Activated CD4-positive, alpha-beta T cell treated with anti-CD3 and anti-CD28 coated beads, Interleukin-2, amount 50 U/mL, for 4 hours (primary cell): ENCODE measurements around the gene LNPEP.

Source experiments
- DNase-seq, 2 experiments: peaks; one replicate each; pipeline ENCODE4 v3.0.0-alpha.2; 2020

Gene LNPEP

GRCh38 chr5:97004423-97005060, 68.7 kb downstream of the LNPEP start:
- no peak for DNase-seq

DNA sequence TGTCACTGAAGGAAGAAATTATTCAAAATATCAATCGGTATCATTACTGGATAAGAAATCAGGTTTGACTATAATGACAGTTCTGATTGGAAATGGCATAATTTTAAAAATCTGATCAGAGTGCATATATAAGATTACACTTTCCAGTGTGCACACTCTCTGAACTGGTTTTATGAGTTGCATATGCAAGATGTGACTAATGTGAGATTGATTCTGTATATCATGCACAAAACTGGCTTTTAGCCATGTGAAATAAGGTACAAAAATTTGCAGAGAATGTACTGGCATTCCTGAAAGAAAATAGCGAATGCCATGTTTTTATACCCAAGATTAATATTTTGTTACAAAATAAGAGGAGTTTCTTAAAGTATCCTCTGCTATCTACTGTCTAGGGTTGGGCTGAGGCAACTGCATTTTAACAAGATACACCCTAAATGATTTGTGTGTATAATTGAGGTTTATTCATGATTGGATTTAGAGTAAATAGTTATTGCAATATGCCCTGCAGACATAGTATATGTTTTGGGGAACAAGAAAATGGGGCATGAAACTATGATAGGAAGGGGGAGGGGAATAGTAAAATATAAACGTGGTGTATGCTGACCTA, 70.7 kb downstream of the LNPEP start:
- no peak for DNase-seq

DNA sequence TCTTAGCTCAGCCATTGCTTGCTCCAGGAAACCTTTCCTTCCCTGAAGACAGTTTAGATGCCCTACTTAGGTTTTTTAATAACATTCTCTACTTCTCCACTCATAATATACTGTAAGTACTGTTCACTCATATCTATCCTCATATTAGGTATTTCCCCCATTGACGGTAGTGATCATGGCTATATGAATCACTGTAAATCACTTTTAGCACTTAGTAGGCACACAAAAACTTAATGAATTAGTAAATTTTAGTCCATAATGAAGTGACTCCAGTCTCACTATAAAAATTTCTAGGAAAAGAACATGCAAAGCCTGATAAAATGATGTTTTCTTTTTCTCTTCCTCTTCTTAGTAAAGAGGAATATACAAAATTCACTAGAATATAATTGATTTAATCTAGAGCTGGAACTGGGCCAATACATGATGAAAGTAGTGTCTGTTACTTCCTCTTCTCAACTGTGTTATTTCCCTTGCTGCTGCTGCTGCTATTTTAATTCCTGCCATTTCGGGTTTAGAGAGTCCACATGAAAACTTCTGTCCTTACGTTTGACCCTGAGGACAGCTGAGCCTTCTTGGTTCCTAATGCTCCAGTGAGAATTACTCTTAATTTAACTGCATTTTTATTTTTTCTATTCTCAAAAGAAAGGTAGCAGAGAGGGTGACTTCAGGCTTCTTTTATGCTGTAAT, 73.5 kb downstream of the LNPEP start:
- DNase-seq, result no peak

- no peak for DNase-seq
Measured at GRCh38 chr5:97009921-97010320, 74.0 kb downstream of the LNPEP start.

GRCh38 chr5:97010606-97011005, 74.7 kb downstream of the LNPEP start:
- DNase-seq, result no peak

DNA sequence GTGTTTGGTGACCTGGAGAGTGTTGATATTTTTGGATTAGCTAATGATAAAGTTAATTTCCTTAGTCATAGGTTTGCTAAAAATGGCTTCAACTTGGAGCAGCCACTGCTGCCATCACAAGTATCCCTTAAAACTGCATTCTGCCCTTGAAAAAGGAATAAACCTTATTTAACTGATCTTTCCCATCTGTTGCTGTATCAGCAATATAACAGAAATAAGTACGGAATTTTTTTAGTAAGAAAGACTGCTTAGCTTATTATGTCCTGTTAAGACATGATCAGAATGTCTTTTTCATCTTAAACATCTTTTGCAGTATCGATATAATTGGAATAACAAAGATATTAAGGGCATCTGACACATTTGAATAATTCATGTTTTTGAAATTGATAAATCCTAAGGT, 75.7 kb downstream of the LNPEP start:
- no peak for DNase-seq

- no peak for DNase-seq
Measured at GRCh38 chr5:97019435-97020117, 83.7 kb downstream of the LNPEP start.

- no peak for DNase-seq
Measured at GRCh38 chr5:97021416-97021815, 85.5 kb downstream of the LNPEP start.

GRCh38 chr5:97022898-97023297, 87.0 kb downstream of the LNPEP start:
- DNase-seq, result no peak

DNA sequence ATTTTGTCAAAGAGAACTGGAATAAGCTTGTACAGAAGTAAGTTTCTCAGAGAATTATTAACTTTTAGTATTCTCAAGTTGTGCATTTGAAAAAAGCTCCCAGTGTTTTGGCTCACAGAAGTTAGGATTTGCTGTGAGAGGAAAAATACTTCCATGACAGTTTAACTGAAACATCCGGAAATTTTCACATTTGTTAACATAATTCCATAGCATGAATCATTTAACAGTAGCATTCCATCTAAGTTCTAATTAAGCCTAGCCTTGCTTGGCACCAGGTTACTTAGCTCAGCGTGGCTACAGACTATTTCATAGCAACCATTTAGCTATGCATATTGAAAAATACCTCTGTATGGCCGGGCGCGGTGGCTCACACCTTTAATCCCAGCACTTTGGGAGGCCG, 90.8 kb downstream of the LNPEP start:
- no peak for DNase-seq

- no peak for DNase-seq
Measured at GRCh38 chr5:97037819-97038218, 101.9 kb downstream of the LNPEP start.

GRCh38 chr5:97041239-97041638, 105.4 kb downstream of the LNPEP start:
- DNase-seq, result no peak

DNA sequence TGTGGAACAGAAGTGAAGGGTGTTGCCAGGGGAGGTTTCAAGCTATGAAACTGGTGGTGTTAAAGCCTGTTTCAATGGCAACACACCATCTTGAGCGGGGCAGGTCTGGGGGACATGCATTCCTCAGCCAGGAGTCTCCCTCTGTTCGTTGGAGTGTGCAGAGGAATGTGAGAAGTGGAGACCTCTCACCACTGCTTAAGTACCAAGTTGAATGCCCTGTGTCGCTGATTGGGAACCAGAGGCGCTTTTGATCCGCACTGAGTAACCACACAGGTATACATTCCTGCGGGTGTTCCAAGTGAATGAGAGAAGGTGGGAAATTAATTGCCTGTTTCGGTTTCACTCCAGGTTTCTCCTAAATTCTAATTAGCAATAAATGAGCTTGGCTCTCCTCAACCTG, 107.1 kb downstream of the LNPEP start:
- no peak for DNase-seq

- no peak for DNase-seq
Measured at GRCh38 chr5:97043511-97043910, 107.6 kb downstream of the LNPEP start.

GRCh38 chr5:97044052-97044451, 108.2 kb downstream of the LNPEP start:
- no peak for DNase-seq

GRCh38 chr5:97046270-97046982, 110.5 kb downstream of the LNPEP start:
- DNase-seq, result no peak

DNA sequence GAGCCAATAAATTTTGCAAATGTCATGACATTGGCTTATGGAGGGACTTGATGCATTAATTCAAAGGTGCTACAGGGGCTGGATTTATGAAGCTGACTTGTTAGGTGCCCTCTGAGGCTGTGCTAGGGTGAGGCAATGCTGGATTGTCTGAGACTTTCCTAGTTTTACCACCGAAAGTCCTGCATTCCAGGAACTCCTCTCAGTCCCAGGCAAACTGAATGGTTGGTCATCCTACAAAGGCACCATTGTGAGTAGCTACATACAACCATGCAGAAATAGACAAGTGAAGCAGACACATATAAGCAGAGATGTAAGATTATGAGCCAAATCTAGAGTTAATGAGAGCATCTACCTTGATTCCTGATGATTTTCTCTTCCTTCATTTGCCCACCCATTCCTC, 111.2 kb downstream of the LNPEP start:
- no peak for DNase-seq

- DNase-seq, result no peak
Measured at GRCh38 chr5:97049175-97049574, 113.3 kb downstream of the LNPEP start.

GRCh38 chr5:97056263-97056662, 120.4 kb downstream of the LNPEP start:
- DNase-seq, result no peak

GRCh38 chr5:97062046-97062445, 126.2 kb downstream of the LNPEP start:
- no peak for DNase-seq

- DNase-seq, result no peak
Measured at GRCh38 chr5:97063251-97063650, 127.4 kb downstream of the LNPEP start.

- DNase-seq, result no peak
Measured at GRCh38 chr5:97065475-97065874, 129.6 kb downstream of the LNPEP start.

DNA sequence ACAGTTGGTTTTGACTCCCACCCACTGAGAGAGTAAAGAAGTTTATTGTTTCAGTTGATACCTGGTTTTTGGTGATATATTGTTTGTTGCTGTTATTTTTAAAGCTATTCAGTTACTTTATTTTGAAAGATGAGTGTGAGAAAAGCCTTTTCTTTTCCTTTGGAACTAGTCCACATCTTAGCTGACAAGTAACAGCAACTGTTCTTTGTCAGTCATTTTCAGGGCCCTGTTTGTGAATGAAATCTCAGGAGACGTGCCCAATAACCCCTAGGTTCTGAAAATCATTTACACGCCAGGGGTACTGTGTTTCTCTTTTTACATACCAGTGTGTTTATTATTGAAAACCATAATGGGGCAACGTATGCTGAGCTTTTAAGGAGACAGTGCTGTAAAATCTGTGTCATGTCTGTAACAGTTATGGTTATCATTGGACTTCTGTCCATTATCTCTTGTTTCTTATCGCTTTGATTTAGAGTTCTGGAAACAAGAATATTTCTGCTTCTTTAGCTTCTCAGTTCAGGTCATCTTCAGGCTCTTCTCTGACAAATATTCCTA, 131.5 kb downstream of the LNPEP start:
- DNase-seq, result no peak
